ENCODE results near the gene SPEG. TPM values are rescaled to one million over a fixed set of nuclear protein-coding genes. Genes with fewer than 3 reads are reported as not detected.

SPEG gene
- polyA plus RNA-seq, 1 donor (not counting 4 experiments of a cell fraction or from before 2014, with no cell fraction given) = 18.8 TPM

GRCh38 chr2:219423652-219424377 lies 10.8 kb upstream of the SPEG start:
- no peak overlapping the region for H3K4me3 ChIP-seq (ENCODE audit: control insufficient read depth in 2 of 3, extremely low read depth in 1 of 3, insufficient read depth in 2 of 3, low read depth in 1 of 3, low read length in 3 of 3)

GRCh38 chr2:219425238-219426067 lies 9.2 kb upstream of the SPEG start:
- H3K4me2 ChIP-seq (ENCODE audit: control insufficient read depth, extremely low read depth, insufficient read depth, low read depth, low read length) = no peak overlapping the region
- no peaks in the 10 kb centered on the region for H3K79me2 ChIP-seq (ENCODE audit: control insufficient read depth, insufficient read depth, low read length)
- no peak overlapping the region for H3K27ac ChIP-seq (ENCODE audit: control insufficient read depth, insufficient read depth, low read length)
- H2AFZ ChIP-seq (ENCODE audit: control insufficient read depth, low read length) = no peak overlapping the region
- dilution Hi-C loops (cut with MboI; ENCODE audit: extremely low pct_ligation_motif_present, low sequenced_read_pairs) = no loop called here
- no peaks in the 10 kb centered on the region for H3K9me3 ChIP-seq (ENCODE audit: control insufficient read depth, low read depth, low read length)
- peaks cover 6% of the 10 kb centered on the region for H3K27me3 ChIP-seq (ENCODE audit: control insufficient read depth, extremely low read depth, insufficient read depth, low read length)
- no peak for TF ChIP-seq EZH2 (IDR thresholded peaks at IDR 0.05; ENCODE audit: low read length)
- TF ChIP-seq CTCF (optimal IDR thresholded peaks at IDR 0.05 in 1 of 3, IDR thresholded peaks at IDR 0.05 in 1 of 3, conservative IDR thresholded peaks at IDR 0.05 in 1 of 3; ENCODE audit: extremely low read depth in 1 of 3, insufficient read depth in 2 of 3, low read length in 3 of 3) = no peak
- H4K20me1 ChIP-seq (ENCODE audit: control insufficient read depth, extremely low read depth, insufficient read depth, low read length) = no peaks in the 10 kb centered on the region
- no peaks in the 10 kb centered on the region for H3K36me3 ChIP-seq (ENCODE audit: control insufficient read depth in 2 of 2, extremely low read depth in 1 of 2, insufficient read depth in 2 of 2, low read length in 2 of 2)
- no peak overlapping the region for H3K4me3 ChIP-seq (ENCODE audit: control insufficient read depth in 2 of 3, extremely low read depth in 1 of 3, insufficient read depth in 2 of 3, low read depth in 1 of 3, low read length in 3 of 3)
- no peaks in the 10 kb centered on the region for H3K9me1 ChIP-seq (ENCODE audit: control insufficient read depth, extremely low read depth, insufficient read depth, low read length)
- DNase-seq (ENCODE audit: low read depth, low spot score) (no peak), FAIRE-seq (no peak)
- H3K4me1 ChIP-seq (ENCODE audit: control insufficient read depth, extremely low read depth, insufficient read depth, low read length) = no peaks in the 10 kb centered on the region
- H3K9ac ChIP-seq (ENCODE audit: control insufficient read depth, extremely low read depth, insufficient read depth, low read length) = no peak overlapping the region

More at GRCh38 chr2:219423652-219424377, 10.8 kb upstream of the SPEG start:
- no peak for DNase-seq (ENCODE audit: low read depth, low spot score)
- FAIRE-seq = no peak
- TF ChIP-seq EZH2 (IDR thresholded peaks at IDR 0.05; ENCODE audit: low read length) (no peak), CTCF (optimal IDR thresholded peaks at IDR 0.05 in 1 of 3, IDR thresholded peaks at IDR 0.05 in 1 of 3, conservative IDR thresholded peaks at IDR 0.05 in 1 of 3; ENCODE audit: extremely low read depth in 1 of 3, insufficient read depth in 2 of 3, low read length in 3 of 3) (no peak)
- Histone ChIP-seq H3K4me2 (ENCODE audit: control insufficient read depth, extremely low read depth, insufficient read depth, low read depth, low read length) (no peak overlapping the region), H3K36me3 (ENCODE audit: control insufficient read depth in 2 of 2, extremely low read depth in 1 of 2, insufficient read depth in 2 of 2, low read length in 2 of 2) (no peaks in the 10 kb centered on the region), H3K9me1 (ENCODE audit: control insufficient read depth, extremely low read depth, insufficient read depth, low read length) (no peaks in the 10 kb centered on the region), H3K79me2 (ENCODE audit: control insufficient read depth, insufficient read depth, low read length) (no peaks in the 10 kb centered on the region), H3K27me3 (ENCODE audit: control insufficient read depth, extremely low read depth, insufficient read depth, low read length) (peaks cover 21% of the 10 kb centered on the region), H3K9me3 (ENCODE audit: control insufficient read depth, low read depth, low read length) (no peaks in the 10 kb centered on the region), H3K4me1 (ENCODE audit: control insufficient read depth, extremely low read depth, insufficient read depth, low read length) (no peaks in the 10 kb centered on the region), H3K9ac (ENCODE audit: control insufficient read depth, extremely low read depth, insufficient read depth, low read length) (no peak overlapping the region), H4K20me1 (ENCODE audit: control insufficient read depth, extremely low read depth, insufficient read depth, low read length) (no peaks in the 10 kb centered on the region), H3K27ac (ENCODE audit: control insufficient read depth, insufficient read depth, low read length) (no peak overlapping the region), H2AFZ (ENCODE audit: control insufficient read depth, low read length) (no peak overlapping the region)
- dilution Hi-C loops (cut with MboI; ENCODE audit: extremely low pct_ligation_motif_present, low sequenced_read_pairs) = no loop called here
